Measurements from ENCODE around the gene SLC2A5.

DNA sequence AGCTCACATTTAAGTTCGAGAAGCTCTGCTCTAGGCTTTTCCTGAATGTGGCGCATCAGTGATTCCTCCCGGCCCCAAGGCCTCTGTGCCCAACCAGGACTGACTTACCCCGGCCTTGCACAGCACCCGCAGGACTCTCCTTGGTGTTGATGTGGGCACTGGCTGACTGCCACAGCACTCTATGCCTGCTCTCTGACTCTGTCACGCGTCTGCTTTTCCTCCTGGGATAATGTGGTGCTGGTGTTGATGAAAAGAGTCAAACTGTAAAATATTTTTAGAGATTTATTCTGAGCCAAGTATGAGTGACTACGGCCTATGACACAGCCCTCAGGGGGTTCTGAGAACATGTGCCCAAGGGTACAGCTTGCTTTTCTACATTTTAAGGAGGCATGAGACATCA is 15.5 kb upstream of the SLC2A5 start:
- TF ChIP-seq, protein P1, sequence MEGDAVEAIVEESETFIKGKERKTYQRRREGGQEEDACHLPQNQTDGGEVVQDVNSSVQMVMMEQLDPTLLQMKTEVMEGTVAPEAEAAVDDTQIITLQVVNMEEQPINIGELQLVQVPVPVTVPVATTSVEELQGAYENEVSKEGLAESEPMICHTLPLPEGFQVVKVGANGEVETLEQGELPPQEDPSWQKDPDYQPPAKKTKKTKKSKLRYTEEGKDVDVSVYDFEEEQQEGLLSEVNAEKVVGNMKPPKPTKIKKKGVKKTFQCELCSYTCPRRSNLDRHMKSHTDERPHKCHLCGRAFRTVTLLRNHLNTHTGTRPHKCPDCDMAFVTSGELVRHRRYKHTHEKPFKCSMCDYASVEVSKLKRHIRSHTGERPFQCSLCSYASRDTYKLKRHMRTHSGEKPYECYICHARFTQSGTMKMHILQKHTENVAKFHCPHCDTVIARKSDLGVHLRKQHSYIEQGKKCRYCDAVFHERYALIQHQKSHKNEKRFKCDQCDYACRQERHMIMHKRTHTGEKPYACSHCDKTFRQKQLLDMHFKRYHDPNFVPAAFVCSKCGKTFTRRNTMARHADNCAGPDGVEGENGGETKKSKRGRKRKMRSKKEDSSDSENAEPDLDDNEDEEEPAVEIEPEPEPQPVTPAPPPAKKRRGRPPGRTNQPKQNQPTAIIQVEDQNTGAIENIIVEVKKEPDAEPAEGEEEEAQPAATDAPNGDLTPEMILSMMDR (IDR thresholded peaks at IDR 0.05), result no peak
- TF ChIP-seq POLR2A (IDR thresholded peaks at IDR 0.05), result no peak
- TF ChIP-seq POLR2AphosphoS5 (IDR thresholded peaks at IDR 0.05), result peak in 3 of 4 donors; percentile 28 to 49 (median 44)
- TF ChIP-seq EP300 (IDR thresholded peaks at IDR 0.05), result peak in 1 of 4 donors; percentile 15

Measured in sigmoid colon (tissue), 4 donors.